Measurements from ENCODE around the gene FASN.

Gene FASN

GRCh38 chr17:82100502-82101298 lies 2.7 kb upstream of the FASN start:
- no peak for DNase-seq

GRCh38 chr17:82098939-82099763 lies 1.1 kb upstream of the FASN start:
- no peak for DNase-seq

- no peak for DNase-seq
Observed at GRCh38 chr17:82097919-82098168, 192 bp downstream of the FASN start.

GRCh38 chr17:82097184-82097918 lies 685 bp downstream of the FASN start:
- no peak for DNase-seq

GRCh38 chr17:82096709-82097183 lies 1.3 kb downstream of the FASN start:
- no peak for DNase-seq

GRCh38 chr17:82095777-82096708 lies 2.0 kb downstream of the FASN start:
- no peak for DNase-seq

- DNase-seq = no peak
Observed at GRCh38 chr17:82094931-82095776, 2.9 kb downstream of the FASN start.

- DNase-seq = no peak
Observed at GRCh38 chr17:82092995-82093751, 4.9 kb downstream of the FASN start.

- DNase-seq = no peak
Observed at GRCh38 chr17:82092628-82092994, 5.4 kb downstream of the FASN start.

- no peak for DNase-seq
Observed at GRCh38 chr17:82092094-82092586, 5.9 kb downstream of the FASN start.

- no peak for DNase-seq
Observed at GRCh38 chr17:82091264-82092066, 6.6 kb downstream of the FASN start.

- no peak for DNase-seq
Observed at GRCh38 chr17:82090549-82091263, 7.3 kb downstream of the FASN start.

- no peak for DNase-seq
Observed at GRCh38 chr17:82089723-82090548, 8.1 kb downstream of the FASN start.

GRCh38 chr17:82088838-82089722 lies 9.0 kb downstream of the FASN start:
- DNase-seq = no peak

GRCh38 chr17:82087961-82088837 lies 9.8 kb downstream of the FASN start:
- no peak for DNase-seq

Measured in NCI-H1105 treated with DMSO at 0.1 percent for 48 hours (cell line).